ENCODE measurements around the gene PSMC4.

The PSMC4 gene

GRCh38 chr19:39937094-39937720 is 33.8 kb upstream of the PSMC4 start:
- TF ChIP-seq CTCF (conservative IDR thresholded peaks at IDR 0.05; ENCODE audit: low read depth, low read length), result no peak
- DNase-seq (ENCODE audit: low read depth), result no peak
- H3K4me3 ChIP-seq (ENCODE audit: low read length), result no peak overlapping the region

GRCh38 chr19:39937787-39938186 is 33.2 kb upstream of the PSMC4 start:
- no peak for TF ChIP-seq CTCF (conservative IDR thresholded peaks at IDR 0.05; ENCODE audit: low read depth, low read length)
- H3K4me3 ChIP-seq (ENCODE audit: low read length), result no peak overlapping the region
- DNase-seq (ENCODE audit: low read depth), result no peak

- H3K4me3 ChIP-seq (ENCODE audit: low read length), result no peak overlapping the region
- TF ChIP-seq CTCF (conservative IDR thresholded peaks at IDR 0.05; ENCODE audit: low read depth, low read length), result no peak
- no peak for DNase-seq (ENCODE audit: low read depth)
Measured at GRCh38 chr19:39939556-39939955, 31.4 kb upstream of the PSMC4 start.

GRCh38 chr19:39940221-39940833 is 30.6 kb upstream of the PSMC4 start:
- TF ChIP-seq CTCF (conservative IDR thresholded peaks at IDR 0.05; ENCODE audit: low read depth, low read length), result no peak
- no peak for DNase-seq (ENCODE audit: low read depth)
- no peak overlapping the region for H3K4me3 ChIP-seq (ENCODE audit: low read length)

GRCh38 chr19:39941151-39941550 is 29.8 kb upstream of the PSMC4 start:
- no peak for DNase-seq (ENCODE audit: low read depth)
- no peak overlapping the region for H3K4me3 ChIP-seq (ENCODE audit: low read length)
- TF ChIP-seq CTCF (conservative IDR thresholded peaks at IDR 0.05; ENCODE audit: low read depth, low read length), result no peak

- H3K4me3 ChIP-seq (ENCODE audit: low read length), result no peak overlapping the region
- DNase-seq (ENCODE audit: low read depth), result peak; percentile 11
- TF ChIP-seq CTCF (conservative IDR thresholded peaks at IDR 0.05; ENCODE audit: low read depth, low read length), result no peak
Measured at GRCh38 chr19:39941615-39942365, 29.2 kb upstream of the PSMC4 start.
